DOHH2 (cell line): ENCODE measurements around the gene GALNT12.

Source experiments
- H3F3A ChIP-seq: fragments of 200-600 bp; sonication (generic), shearing (Covaris generic); 2 replicates; pipeline ENCODE4 v1.6.0; 2016; ENCODE audit warnings: antibody characterized with exemption, mild to moderate bottlenecking; ENCODE audit not compliant: control insufficient read depth, insufficient read depth
- H3K27ac ChIP-seq: fragments of 200-600 bp; sonication (generic); 2 replicates; pipeline ENCODE4 v1.5.1; 2014; ENCODE audit warnings: low read depth, mild to moderate bottlenecking, low read length, moderate library complexity
- H3K27me3 ChIP-seq: fragments of 200-600 bp; sonication (generic); 2 replicates; pipeline ENCODE4 v1.6.1; 2014; ENCODE audit warnings: mild to moderate bottlenecking, low read length, mixed read lengths; ENCODE audit not compliant: control insufficient read depth
- H3K36me3 ChIP-seq: fragments of 200-600 bp; sonication (generic); 2 replicates; pipeline ENCODE4 v1.6.1; 2014; ENCODE audit warnings: mild to moderate bottlenecking, low read length, moderate library complexity, mixed read lengths; ENCODE audit not compliant: control insufficient read depth
- H3K4me1 ChIP-seq: fragments of 200-600 bp; sonication (generic); 2 replicates; pipeline ENCODE4 v1.6.1; 2014; ENCODE audit warnings: mild to moderate bottlenecking, low read length, mixed read lengths; ENCODE audit not compliant: control insufficient read depth
- H3K4me2 ChIP-seq: fragments of 200-600 bp; sonication (generic); 2 replicates; pipeline ENCODE4 v1.6.0; 2014; ENCODE audit warnings: mild to moderate bottlenecking, low read length, moderate library complexity
- H3K4me3 ChIP-seq: fragments of 200-600 bp; sonication (generic); 2 replicates; pipeline ENCODE4 v1.5.1; 2014; ENCODE audit warnings: mild to moderate bottlenecking, low read length, mixed read lengths
- H3K79me2 ChIP-seq: fragments of 200-600 bp; sonication (generic); 2 replicates; pipeline ENCODE4 v1.6.1; 2014; ENCODE audit warnings: mild to moderate bottlenecking, low read length, mixed read lengths; ENCODE audit not compliant: control insufficient read depth
- H3K9me2 ChIP-seq: fragments of 200-600 bp; sonication (generic); replicated peaks from 2 replicates; pipeline ENCODE4 v1.6.1; 2014; ENCODE audit warnings: mild to moderate bottlenecking, low read length, mixed read lengths; ENCODE audit not compliant: control insufficient read depth
- H3K9me3 ChIP-seq: fragments of 200-600 bp; sonication (generic); 2 replicates; pipeline ENCODE4 v1.6.1; 2014; ENCODE audit warnings: antibody characterized with exemption, low read length, mixed read lengths; ENCODE audit not compliant: control insufficient read depth, insufficient read depth
- H4K20me1 ChIP-seq: fragments of 200-600 bp; sonication (generic); 2 replicates; pipeline ENCODE4 v1.6.0; 2014; ENCODE audit warnings: low read depth, mild to moderate bottlenecking, antibody characterized with exemption, low read length, moderate library complexity; ENCODE audit not compliant: control insufficient read depth, insufficient read depth
- EZH2phosphoT487 ChIP-seq: fragments of 200-600 bp; sonication (generic); IDR thresholded peaks from 2 replicates; pipeline ENCODE4 v1.6.1; 2017; ENCODE audit warnings: borderline replicate concordance, mild to moderate bottlenecking, antibody characterized with exemption, low read length, moderate library complexity, mixed read lengths
- TF ChIP-seq, protein P1 (sequence below): fragments of 200-600 bp; sonication (generic); IDR thresholded peaks from one replicate; pipeline ENCODE4 v1.5.1; 2014; ENCODE audit warnings: antibody characterized with exemption, mild to moderate bottlenecking, low read depth, low read length; ENCODE audit not compliant: poor library complexity, severe bottlenecking

Gene GALNT12

DNA sequence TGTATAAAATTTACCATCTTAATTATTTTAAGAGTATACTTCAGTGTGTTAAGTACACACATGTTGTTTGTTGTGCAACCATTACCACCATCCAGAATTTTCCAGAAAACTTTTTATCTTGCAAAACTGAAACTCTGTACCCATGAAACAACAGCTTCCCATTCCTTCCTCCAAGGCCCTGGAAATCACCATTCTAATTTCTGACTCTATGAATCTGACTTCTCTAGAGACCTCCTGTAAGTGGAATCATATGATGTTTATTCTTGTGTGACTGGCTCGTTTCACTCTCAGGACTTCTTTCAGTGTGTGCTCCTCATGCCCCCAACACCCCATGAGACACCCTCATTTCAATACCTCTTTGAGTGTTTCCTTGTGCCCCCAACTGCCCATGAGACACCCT, 75.8 kb downstream of the GALNT12 start:
- no peaks in the 10 kb centered on the region for H3K4me1 ChIP-seq
- TF ChIP-seq EZH2phosphoT487, result no peak
- TF ChIP-seq, protein P1, sequence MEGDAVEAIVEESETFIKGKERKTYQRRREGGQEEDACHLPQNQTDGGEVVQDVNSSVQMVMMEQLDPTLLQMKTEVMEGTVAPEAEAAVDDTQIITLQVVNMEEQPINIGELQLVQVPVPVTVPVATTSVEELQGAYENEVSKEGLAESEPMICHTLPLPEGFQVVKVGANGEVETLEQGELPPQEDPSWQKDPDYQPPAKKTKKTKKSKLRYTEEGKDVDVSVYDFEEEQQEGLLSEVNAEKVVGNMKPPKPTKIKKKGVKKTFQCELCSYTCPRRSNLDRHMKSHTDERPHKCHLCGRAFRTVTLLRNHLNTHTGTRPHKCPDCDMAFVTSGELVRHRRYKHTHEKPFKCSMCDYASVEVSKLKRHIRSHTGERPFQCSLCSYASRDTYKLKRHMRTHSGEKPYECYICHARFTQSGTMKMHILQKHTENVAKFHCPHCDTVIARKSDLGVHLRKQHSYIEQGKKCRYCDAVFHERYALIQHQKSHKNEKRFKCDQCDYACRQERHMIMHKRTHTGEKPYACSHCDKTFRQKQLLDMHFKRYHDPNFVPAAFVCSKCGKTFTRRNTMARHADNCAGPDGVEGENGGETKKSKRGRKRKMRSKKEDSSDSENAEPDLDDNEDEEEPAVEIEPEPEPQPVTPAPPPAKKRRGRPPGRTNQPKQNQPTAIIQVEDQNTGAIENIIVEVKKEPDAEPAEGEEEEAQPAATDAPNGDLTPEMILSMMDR, result no peak

DNA sequence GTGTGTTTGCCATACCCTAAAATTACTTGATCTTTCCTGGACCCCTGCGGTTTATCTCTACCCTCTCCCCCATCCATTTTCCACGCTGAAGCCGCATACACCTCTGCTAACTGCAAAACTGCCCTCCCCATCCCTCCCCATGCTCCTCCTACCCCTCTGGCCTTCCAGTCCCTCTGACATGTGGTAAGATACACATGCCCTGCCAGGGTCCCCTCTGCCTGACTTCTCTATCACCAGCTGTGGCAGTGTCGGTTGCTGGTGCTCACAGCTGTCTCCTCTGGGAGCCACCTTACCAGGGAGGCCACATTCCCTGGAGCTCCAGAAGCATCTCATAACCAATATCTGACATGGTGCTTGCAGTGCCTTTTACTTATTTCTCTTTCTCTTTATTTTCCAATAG, 77.4 kb downstream of the GALNT12 start:
- Histone ChIP-seq H3K27me3 (peaks cover 18% of the 10 kb centered on the region; the same call in 1 of the 2 replicates), H3K4me1 (no peaks in the 10 kb centered on the region), H3K27ac (no peak overlapping the region), H3K4me2 (no peak overlapping the region), H3F3A (no peaks in the 10 kb centered on the region), H3K79me2 (no peaks in the 10 kb centered on the region), H3K9me2 (no peaks in the 10 kb centered on the region), H3K4me3 (no peak overlapping the region), H3K9me3 (no peaks in the 10 kb centered on the region), H4K20me1 (no peaks in the 10 kb centered on the region), H3K36me3 (no peaks in the 10 kb centered on the region)
- no peak for TF ChIP-seq EZH2phosphoT487
- TF ChIP-seq, protein P1, result no peak

More for the DNA sequence above, 75.8 kb downstream of the GALNT12 start:
- Histone ChIP-seq H4K20me1 (no peaks in the 10 kb centered on the region), H3K4me2 (no peak overlapping the region), H3K9me2 (no peaks in the 10 kb centered on the region), H3K36me3 (no peaks in the 10 kb centered on the region), H3F3A (no peaks in the 10 kb centered on the region), H3K27ac (no peak overlapping the region), H3K9me3 (no peaks in the 10 kb centered on the region), H3K4me3 (no peak overlapping the region), H3K27me3 (peaks cover 18% of the 10 kb centered on the region; the same call in 1 of the 2 replicates), H3K79me2 (no peaks in the 10 kb centered on the region)

DNA sequence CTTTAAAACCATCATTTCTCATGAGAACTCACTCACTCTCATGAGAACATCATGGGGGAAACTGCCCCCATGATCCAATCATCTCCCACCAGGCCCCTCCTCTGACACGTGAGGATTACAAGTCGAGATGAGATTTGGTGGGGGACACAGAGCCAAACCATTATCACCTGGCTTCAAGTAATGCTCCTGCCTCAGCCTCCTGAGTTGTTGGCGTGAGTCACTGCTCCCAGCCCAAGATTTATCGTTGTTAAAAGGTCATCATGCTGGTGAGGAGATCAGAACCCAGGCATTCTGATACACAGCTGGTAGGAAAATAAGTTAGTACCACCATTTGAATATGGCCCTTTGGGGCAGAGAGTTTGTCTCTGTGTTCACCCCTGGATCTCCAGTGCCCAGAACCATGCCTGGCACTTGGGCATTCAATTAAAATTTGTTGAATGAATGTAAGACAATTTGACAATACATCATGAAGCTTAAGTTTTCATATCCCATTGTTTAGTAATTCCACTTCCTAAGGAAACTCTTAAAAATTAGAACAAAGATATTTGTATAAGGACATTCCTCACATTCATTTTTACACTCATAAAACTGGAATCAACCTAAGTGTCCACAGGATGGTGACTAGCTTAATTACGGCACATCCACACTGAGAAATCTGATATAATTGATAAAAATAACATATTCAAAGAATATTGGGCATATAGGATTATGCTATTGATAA, 78.3 kb downstream of the GALNT12 start:
- no peak overlapping the region for H3K4me2 ChIP-seq
- H3K79me2 ChIP-seq, result no peaks in the 10 kb centered on the region
- H3K27me3 ChIP-seq, result peaks cover 15% of the 10 kb centered on the region; the same call in 1 of the 2 replicates

More for the DNA sequence above, 78.3 kb downstream of the GALNT12 start:
- H3K9me2 ChIP-seq, result no peaks in the 10 kb centered on the region
- no peaks in the 10 kb centered on the region for H3K9me3 ChIP-seq
- no peaks in the 10 kb centered on the region for H3K36me3 ChIP-seq
- no peak overlapping the region for H3K4me3 ChIP-seq
- TF ChIP-seq, protein P1, result no peak
- no peak for TF ChIP-seq EZH2phosphoT487
- H4K20me1 ChIP-seq, result no peaks in the 10 kb centered on the region
- H3K27ac ChIP-seq, result no peak overlapping the region
- H3K4me1 ChIP-seq, result no peaks in the 10 kb centered on the region
- no peaks in the 10 kb centered on the region for H3F3A ChIP-seq
